Rectal smooth muscle tissue (tissue), 1 donor: ENCODE measurements around the gene GNG8.

Experiments used
- H3K27ac ChIP-seq: one replicate; pipeline ENCODE4 v1.7.0; 2013; ENCODE audit warnings: low read depth, low read length, inconsistent platforms
- H3K27me3 ChIP-seq: one replicate; pipeline ENCODE4 v1.7.0; 2013; ENCODE audit warnings: low read length; ENCODE audit not compliant: control insufficient read depth, insufficient read depth
- H3K36me3 ChIP-seq: one replicate; pipeline ENCODE4 v1.7.0; 2013; ENCODE audit warnings: low read length; ENCODE audit not compliant: control insufficient read depth, insufficient read depth
- H3K4me1 ChIP-seq: one replicate; pipeline ENCODE4 v1.7.0; 2013; ENCODE audit warnings: low read length; ENCODE audit not compliant: control insufficient read depth, insufficient read depth
- H3K4me3 ChIP-seq: one replicate; pipeline ENCODE4 v1.7.0; 2013; ENCODE audit warnings: low read length
- H3K9ac ChIP-seq: one replicate; pipeline ENCODE4 v1.7.0; 2013; ENCODE audit warnings: low read length

GNG8 gene

DNA sequence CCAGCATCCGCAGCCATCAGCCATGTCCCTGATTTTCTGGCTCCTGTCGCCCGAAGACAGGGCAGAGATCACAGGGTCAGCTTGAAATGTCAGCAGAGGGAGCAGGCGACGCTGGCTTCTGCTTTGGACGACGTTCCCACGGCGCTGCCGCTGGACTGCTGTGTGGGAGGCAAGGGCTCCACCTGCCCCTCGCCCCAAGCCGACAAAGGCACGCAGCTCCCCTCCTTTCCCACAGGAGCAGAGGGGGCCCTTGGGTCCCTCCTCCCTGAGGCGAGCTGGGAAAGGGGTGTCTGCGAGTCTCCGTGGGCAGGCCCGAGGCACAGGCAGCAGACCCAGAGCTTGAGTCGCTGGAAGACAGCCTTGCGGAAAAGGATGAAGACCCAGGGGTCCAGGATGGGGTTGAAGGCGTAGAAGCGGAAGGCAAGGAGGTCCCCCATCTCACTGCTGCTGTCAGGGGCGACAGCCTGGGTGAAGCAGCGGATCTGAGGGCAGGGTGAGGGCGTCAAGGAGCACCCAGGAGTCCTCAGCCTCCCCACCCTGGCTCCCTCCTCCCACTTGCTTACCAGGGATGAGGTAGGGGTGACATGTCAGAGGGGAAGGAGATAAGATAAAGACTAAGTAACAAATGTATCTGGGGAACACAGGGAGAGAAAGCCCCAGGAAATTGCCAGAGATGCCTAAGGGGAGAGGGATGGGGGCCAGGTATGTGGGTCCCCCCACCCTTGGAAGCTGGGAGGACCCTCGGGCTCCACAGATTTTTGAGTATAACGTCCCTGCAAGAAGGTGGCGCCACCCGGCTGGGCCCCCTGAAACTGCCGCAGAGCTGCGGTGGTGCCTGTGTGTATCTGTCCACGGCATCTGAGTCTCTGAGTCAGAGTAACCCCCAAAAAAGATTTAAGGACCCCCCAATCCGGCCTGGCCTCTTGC lies 14.5 kb downstream of the GNG8 start:
- peak overlapping the region; percentile 24 for H3K4me3 ChIP-seq

DNA sequence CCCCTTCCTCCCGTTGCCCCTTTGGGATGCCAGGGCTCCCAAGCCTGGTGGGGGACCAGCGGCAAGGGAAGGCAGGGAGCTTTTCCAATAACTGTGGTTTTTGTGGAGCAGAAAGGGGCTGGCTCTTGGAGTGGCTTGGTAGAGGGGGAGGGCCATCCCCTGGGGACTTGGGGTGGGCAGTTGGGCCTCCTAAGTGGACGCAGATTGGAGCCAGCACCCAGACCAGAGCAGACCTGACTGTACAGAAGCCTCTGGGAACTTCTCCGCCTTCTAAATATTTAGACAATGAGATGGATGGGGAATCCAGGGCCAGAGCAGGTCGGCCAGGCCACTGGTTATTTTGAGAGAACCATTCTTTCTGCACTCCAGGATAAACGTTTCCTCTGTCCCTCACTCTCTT lies 15.3 kb downstream of the GNG8 start:
- Histone ChIP-seq H3K36me3 (no peaks in the 10 kb centered on the region), H3K27me3 (no peaks in the 10 kb centered on the region), H3K4me1 (peaks cover 35% of the 10 kb centered on the region), H3K9ac (no peak overlapping the region), H3K27ac (peak overlapping the region; percentile 85), H3K4me3 (peak overlapping the region; percentile 24)

More for the DNA sequence above, 14.5 kb downstream of the GNG8 start:
- Histone ChIP-seq H3K36me3 (no peaks in the 10 kb centered on the region), H3K27ac (peak overlapping the region; percentile 85), H3K9ac (no peak overlapping the region), H3K27me3 (no peaks in the 10 kb centered on the region), H3K4me1 (peaks cover 35% of the 10 kb centered on the region)

DNA sequence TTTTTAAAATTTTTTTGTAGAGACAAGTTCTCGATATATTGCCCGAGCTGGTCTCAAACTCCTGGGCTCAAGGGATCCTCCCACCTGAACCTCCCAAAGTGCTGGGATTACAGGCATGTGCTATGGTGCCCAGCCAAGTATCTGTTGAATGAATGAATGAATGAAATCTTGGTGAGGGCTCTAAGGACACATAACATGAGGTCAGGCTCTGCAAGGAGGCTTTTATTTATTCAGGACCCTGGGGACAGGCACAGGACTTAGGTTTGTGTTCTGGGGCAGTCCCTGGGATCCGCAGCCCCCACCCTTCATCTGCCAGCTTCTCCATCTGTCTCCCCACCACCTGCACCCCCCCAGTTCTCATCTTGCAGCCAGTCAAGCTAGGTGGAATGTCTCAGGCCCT lies 15.7 kb downstream of the GNG8 start:
- Histone ChIP-seq H3K4me3 (no peak overlapping the region), H3K27ac (peak overlapping the region; percentile 85), H3K4me1 (peaks cover 33% of the 10 kb centered on the region), H3K36me3 (no peaks in the 10 kb centered on the region), H3K9ac (no peak overlapping the region), H3K27me3 (no peaks in the 10 kb centered on the region)

DNA sequence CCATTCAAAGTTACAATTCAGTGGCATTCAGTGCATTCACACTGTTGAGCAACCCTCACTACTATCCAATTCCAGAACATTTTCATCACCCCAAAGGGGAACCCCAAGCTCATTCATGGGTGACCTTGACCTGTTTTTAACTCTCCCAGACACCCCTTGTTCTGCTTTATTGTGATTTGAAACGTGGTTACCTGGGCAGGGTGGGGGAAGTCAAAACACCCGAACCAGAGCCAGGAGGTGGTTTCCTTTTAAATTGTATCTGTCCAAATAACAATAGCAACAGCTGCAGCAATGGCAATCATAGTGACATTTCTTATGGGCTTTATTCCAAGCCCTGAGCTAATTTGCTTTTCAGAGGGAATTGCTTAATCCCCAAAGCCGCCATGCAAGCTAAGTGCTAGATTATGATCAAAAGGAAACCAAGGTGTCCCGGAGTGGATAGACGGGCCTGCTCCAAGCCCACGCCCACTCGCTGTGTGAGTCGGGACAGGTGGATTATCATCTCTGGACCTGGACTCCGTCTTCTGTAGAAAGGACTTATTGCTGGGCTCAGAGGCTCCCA lies 17.3 kb downstream of the GNG8 start:
- Histone ChIP-seq H3K36me3 (no peaks in the 10 kb centered on the region), H3K27ac (no peak overlapping the region), H3K4me3 (no peak overlapping the region), H3K27me3 (no peaks in the 10 kb centered on the region), H3K9ac (no peak overlapping the region), H3K4me1 (peaks cover 36% of the 10 kb centered on the region)

DNA sequence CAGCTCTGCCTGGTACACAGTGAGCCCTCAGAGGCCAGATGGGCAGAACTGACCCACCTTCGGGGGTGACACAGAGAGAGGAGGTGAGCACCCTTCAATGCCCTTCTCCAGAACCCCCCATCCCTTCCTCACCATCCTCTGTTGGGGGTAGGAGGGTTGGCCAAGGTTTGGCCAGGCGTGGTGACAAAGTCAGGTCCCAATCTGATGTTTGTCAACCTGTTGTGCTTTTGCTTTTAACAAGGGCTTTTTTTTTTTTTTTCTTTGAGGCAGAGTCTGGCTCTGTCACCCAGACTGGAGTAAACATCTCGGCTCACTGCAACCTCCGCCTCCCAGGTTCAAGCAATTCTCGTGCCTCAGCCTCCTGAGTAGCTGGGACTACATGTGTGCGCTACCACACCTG lies 18.4 kb downstream of the GNG8 start:
- Histone ChIP-seq H3K4me3 (no peak overlapping the region), H3K9ac (no peak overlapping the region), H3K27me3 (no peaks in the 10 kb centered on the region), H3K27ac (no peak overlapping the region), H3K36me3 (no peaks in the 10 kb centered on the region), H3K4me1 (peaks cover 36% of the 10 kb centered on the region)

DNA sequence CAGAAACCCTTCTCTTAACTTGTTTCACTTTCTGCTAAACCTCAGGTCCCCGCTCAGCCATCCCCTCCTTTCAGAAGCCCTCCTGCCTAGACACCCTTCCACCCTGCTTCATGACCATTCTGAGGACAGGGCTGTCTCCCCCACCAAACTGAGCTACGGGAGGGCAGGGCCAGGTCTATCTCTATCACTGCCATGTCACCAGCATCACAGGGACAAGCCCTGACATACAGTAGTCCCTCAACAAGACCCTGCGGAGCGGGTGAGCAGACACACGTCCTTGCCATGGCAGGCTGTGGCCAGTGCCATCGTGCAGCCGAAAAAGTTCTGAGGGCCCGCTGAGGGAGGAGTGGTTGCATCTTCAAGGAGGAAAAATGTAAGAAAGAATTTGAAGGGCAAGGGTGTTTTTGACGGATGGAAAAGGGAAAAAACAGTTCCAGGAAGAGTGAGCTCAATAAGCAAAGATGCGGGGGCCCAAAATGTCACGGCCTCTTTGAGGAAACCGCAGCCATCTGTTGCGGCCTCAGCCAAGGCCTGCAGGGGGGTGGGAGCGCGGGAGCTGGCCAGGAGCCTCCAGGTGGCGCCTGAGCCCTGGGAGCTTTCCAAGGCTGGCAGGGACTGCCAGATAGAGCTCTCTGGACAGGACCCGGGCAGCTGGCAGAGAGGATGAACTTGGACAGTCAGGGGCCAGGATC lies 19.2 kb downstream of the GNG8 start:
- Histone ChIP-seq H3K4me3 (no peak overlapping the region), H3K4me1 (peaks cover 33% of the 10 kb centered on the region), H3K36me3 (no peaks in the 10 kb centered on the region), H3K9ac (no peak overlapping the region), H3K27me3 (no peaks in the 10 kb centered on the region), H3K27ac (no peak overlapping the region)

DNA sequence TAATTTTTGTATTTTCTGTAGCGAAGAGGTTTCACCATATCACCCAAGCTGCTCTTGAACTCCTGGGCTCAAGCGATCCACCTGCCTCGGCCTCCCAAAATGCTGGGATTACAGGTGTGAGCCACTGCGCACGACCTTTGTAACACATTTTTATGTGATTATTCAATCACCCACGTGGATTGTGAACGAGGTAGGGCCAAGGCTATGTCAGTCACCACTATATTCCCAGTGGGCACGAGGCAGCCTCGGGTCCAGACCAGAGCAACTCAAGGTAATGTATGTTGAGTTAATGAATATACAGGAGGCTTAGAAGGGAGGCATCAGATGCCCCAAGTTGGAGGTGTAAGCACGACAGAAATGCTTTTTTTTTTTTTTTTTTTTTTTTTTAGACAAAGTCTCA lies 20.0 kb downstream of the GNG8 start:
- Histone ChIP-seq H3K4me1 (peaks cover 25% of the 10 kb centered on the region), H3K9ac (no peak overlapping the region)

DNA sequence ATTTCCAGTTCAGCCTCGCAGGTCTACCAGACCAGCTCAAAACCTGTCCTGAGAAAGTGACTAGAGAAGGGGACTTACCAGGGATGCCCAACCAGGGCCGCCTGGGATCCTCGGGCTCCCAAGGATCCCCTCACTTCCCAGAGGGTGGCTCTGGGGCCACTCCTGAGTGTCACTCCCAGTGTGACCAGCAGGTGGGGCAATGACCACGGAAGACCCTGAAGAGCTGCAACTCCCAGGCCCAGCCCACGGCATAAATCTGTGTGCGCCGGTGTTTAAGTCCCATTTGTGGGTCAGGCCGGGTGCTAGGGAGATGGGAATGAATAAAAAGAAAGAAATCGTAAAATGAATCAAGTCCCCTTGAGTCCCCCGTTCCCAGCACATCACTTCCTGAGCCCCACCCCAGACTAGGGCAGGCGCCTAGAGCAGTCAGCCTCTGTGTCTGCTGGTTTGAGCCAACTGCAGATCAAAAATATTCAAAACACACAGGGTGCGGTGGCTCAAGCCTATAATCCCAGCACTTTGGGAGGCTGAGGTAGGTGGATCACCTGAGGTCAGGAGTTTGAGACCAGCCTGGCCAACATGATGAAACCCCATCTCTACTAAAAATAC lies 21.8 kb downstream of the GNG8 start:
- peaks cover 11% of the 10 kb centered on the region for H3K4me1 ChIP-seq
- no peak overlapping the region for H3K4me3 ChIP-seq
- H3K36me3 ChIP-seq: peaks cover 6% of the 10 kb centered on the region
- no peaks in the 10 kb centered on the region for H3K27me3 ChIP-seq
- no peak overlapping the region for H3K27ac ChIP-seq
- no peak overlapping the region for H3K9ac ChIP-seq

More for the DNA sequence above, 20.0 kb downstream of the GNG8 start:
- Histone ChIP-seq H3K4me3 (no peak overlapping the region), H3K27ac (no peak overlapping the region), H3K36me3 (peaks cover 3% of the 10 kb centered on the region), H3K27me3 (no peaks in the 10 kb centered on the region)

DNA sequence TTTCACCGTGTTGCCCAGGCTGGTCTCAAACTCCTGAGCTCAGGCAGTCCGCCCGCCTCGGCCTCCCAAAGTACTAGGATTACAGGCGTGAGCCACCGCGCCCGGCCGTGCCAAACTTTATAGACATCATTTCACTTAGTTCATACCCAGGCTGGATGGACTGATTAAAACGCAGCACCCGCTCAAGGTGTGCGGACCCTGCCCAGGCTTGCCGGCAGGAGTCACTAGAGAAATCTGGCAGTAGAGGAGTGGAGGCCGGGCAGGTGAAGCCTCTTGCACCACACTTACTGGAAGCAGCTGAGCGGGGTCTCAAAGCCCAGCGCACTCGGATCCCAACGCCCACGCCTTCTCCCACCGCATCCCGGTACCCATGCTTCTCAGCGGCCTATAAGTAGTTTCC lies 22.5 kb downstream of the GNG8 start:
- H3K36me3 ChIP-seq: peaks cover 13% of the 10 kb centered on the region
- H3K27ac ChIP-seq: no peak overlapping the region
- H3K4me1 ChIP-seq: peaks cover 11% of the 10 kb centered on the region
- H3K27me3 ChIP-seq: no peaks in the 10 kb centered on the region
- H3K4me3 ChIP-seq: no peak overlapping the region
- H3K9ac ChIP-seq: no peak overlapping the region

DNA sequence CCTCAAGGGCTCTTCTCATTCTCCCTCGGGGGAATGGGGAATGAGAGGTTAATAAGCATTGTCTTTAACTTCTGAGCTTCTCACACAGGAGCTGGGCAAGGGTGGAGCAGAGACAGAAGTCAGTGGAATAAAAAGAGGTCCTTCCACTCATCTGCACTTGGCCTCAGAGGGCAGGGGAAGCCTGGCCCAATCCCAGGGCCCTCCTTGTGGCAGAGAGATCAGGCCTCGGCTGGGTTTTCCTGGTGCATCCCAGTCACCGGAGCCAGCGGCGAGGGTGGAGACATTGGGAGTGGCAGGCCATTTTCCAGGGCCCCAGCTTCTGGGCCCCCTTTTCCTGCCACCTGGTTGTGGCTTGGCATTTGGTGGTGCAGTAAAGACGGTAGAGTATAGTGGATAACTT lies 24.2 kb downstream of the GNG8 start:
- Histone ChIP-seq H3K4me1 (peaks cover 7% of the 10 kb centered on the region), H3K9ac (no peak overlapping the region)

DNA sequence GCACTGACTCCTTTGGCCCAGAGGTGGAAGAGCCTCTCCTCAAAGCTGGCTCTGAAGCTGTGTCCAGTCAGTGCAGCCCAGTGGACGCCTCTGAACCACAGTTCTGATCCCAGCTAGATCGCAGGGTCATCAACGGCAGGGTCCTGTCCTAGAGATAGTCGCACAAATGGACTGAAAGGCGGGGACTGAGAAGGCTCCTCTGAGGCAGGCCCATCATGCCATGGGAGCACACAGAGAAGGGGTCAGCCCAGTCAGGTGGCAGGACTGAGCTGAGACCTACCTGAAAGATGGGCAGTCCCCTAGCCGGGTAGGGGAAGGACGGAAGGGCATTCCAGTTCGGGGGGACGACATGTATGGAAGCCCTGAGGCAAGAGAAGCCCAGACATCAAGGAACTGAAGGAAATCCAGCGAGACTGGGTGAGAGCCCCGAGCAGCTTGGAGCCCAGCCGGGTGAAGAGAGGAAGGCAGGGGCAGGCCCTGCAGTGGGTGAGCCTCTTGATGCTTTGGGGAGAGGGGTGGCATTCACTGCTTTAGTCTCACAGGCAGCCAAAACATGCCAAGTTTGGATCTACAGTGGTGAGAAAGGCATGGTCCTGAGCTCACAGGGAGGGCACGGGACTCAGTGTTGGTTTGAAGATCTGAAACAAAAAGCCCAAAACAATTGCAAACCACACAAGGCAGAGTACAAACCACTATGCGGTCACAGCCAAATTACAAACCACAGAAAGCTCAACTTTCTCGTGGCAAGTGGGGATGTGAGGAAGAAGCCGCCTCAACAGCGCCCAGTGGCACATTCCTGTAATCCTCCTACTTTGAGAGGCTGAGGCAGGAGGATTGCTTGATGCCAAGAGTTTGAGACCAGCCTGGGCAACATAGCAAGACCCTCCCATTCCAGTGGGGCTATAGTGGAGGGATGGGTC lies 24.9 kb downstream of the GNG8 start:
- Histone ChIP-seq H3K27ac (no peak overlapping the region), H3K27me3 (no peaks in the 10 kb centered on the region), H3K4me1 (peaks cover 5% of the 10 kb centered on the region), H3K36me3 (peaks cover 35% of the 10 kb centered on the region), H3K9ac (no peak overlapping the region), H3K4me3 (no peak overlapping the region)

More for the DNA sequence above, 24.2 kb downstream of the GNG8 start:
- H3K4me3 ChIP-seq: no peak overlapping the region
- H3K36me3 ChIP-seq: peaks cover 30% of the 10 kb centered on the region
- H3K27me3 ChIP-seq: no peaks in the 10 kb centered on the region
- no peak overlapping the region for H3K27ac ChIP-seq
